Measurements from ENCODE around the gene GPR62. TPM values are rescaled to one million over a fixed set of nuclear protein-coding genes. Genes with fewer than 3 reads are reported as not detected.

GPR62 gene
- total RNA-seq (2014; rRNA removed; shearing (Covaris generic)): not detected in 2 replicates
- total RNA-seq (2022): not detected in 2 replicates
- Bru-seq, nascent RNA: percentile 14 among the genes with signal in this experiment
- not detected for BruChase-seq, experiment 1, labeled RNA remaining after a 6-hour chase
- BruChase-seq, experiment 2, labeled RNA remaining after a 2-hour chase: not detected
- long read RNA-seq: 0 reads

- Histone ChIP-seq H3K9me3 (ENCODE audit: low read length) (no peaks in the 10 kb centered on the region), H3K27ac (ENCODE audit: low read depth, low read length, poor library complexity, severe bottlenecking) (no peak within 1 kb of the TSS), H4K20me1 (ENCODE audit: insufficient read depth, low read length) (no peaks in the 10 kb centered on the region), H3K36me3 (ENCODE audit: insufficient read depth, low read length) (no peaks in the 10 kb centered on the region), H3K4me2 (ENCODE audit: low read length) (no peak within 1 kb of the TSS), H3K9me2 (ENCODE audit: insufficient read depth, low read length) (no peaks in the 10 kb centered on the region), H3K4me3 (ENCODE audit: low read depth, low read length, poor library complexity, severe bottlenecking) (no peak within 1 kb of the TSS), H3K4me1 (ENCODE audit: insufficient read depth, low read length, poor library complexity, severe bottlenecking) (peaks cover 3% of the 10 kb centered on the region), H3K79me2 (ENCODE audit: insufficient read depth, low read depth, low read length) (no peaks in the 10 kb centered on the region), H2AFZ (ENCODE audit: low read length) (no peak within 1 kb of the TSS)
- POLR2A ChIA-PET: no interaction called here
- DNase-seq (ENCODE audit: low spot score): no peak
- TF ChIP-seq EZH2phosphoT487 (IDR thresholded peaks at IDR 0.05; ENCODE audit: borderline replicate concordance, low read depth, low read length) (no peak), CTCF (conservative IDR thresholded peaks at IDR 0.05; ENCODE audit: low read length) (no peak)
- intact Hi-C loops (cut with micrococcal nuclease; ENCODE audit: unreplicated experiment): no loop called here
- BruUV-seq (replicated peaks): no TSS peak
- CTCF ChIA-PET (ENCODE audit: unreplicated experiment): no interaction called here
Measured at GRCh38 chr3:51955175-51955892, at the start of gene GPR62. TSS of gene GPR62 (plus strand) at chr3:51955381. CDS start at chr3:51955653, 272 bp downstream.

GRCh38 chr3:51908026-51908425, 47.2 kb upstream of the GPR62 start:
- CTCF ChIA-PET (ENCODE audit: unreplicated experiment): no interaction called here
- H3K4me3 ChIP-seq (ENCODE audit: low read depth, low read length, poor library complexity, severe bottlenecking): no peak overlapping the region
- no peak overlapping the region for H2AFZ ChIP-seq (ENCODE audit: low read length)
- DNase-seq (ENCODE audit: low spot score): no peak
- POLR2A ChIA-PET: no interaction called here
- no peak overlapping the region for H3K27ac ChIP-seq (ENCODE audit: low read depth, low read length, poor library complexity, severe bottlenecking)
- H3K36me3 ChIP-seq (ENCODE audit: insufficient read depth, low read length): no peaks in the 10 kb centered on the region
- no peak overlapping the region for H3K4me2 ChIP-seq (ENCODE audit: low read length)
- H3K9me3 ChIP-seq (ENCODE audit: low read length): no peaks in the 10 kb centered on the region
- H4K20me1 ChIP-seq (ENCODE audit: insufficient read depth, low read length): no peaks in the 10 kb centered on the region
- H3K9me2 ChIP-seq (ENCODE audit: insufficient read depth, low read length): no peaks in the 10 kb centered on the region
- intact Hi-C loops (cut with micrococcal nuclease; ENCODE audit: unreplicated experiment): no loop called here
- no peaks in the 10 kb centered on the region for H3K4me1 ChIP-seq (ENCODE audit: insufficient read depth, low read length, poor library complexity, severe bottlenecking)
- no peak for TF ChIP-seq EZH2phosphoT487 (IDR thresholded peaks at IDR 0.05; ENCODE audit: borderline replicate concordance, low read depth, low read length)
- TF ChIP-seq CTCF (conservative IDR thresholded peaks at IDR 0.05; ENCODE audit: low read length): no peak
- no peaks in the 10 kb centered on the region for H3K79me2 ChIP-seq (ENCODE audit: insufficient read depth, low read depth, low read length)
- no TSS peak for BruUV-seq (replicated peaks)

GRCh38 chr3:51916418-51916817, 38.8 kb upstream of the GPR62 start:
- no peak for DNase-seq (ENCODE audit: low spot score)
- Histone ChIP-seq H3K79me2 (ENCODE audit: insufficient read depth, low read depth, low read length) (no peaks in the 10 kb centered on the region), H3K9me2 (ENCODE audit: insufficient read depth, low read length) (no peaks in the 10 kb centered on the region), H3K4me1 (ENCODE audit: insufficient read depth, low read length, poor library complexity, severe bottlenecking) (no peaks in the 10 kb centered on the region), H3K9me3 (ENCODE audit: low read length) (no peaks in the 10 kb centered on the region), H4K20me1 (ENCODE audit: insufficient read depth, low read length) (no peaks in the 10 kb centered on the region), H3K36me3 (ENCODE audit: insufficient read depth, low read length) (no peaks in the 10 kb centered on the region), H3K27ac (ENCODE audit: low read depth, low read length, poor library complexity, severe bottlenecking) (no peak overlapping the region), H3K4me2 (ENCODE audit: low read length) (no peak overlapping the region), H3K4me3 (ENCODE audit: low read depth, low read length, poor library complexity, severe bottlenecking) (no peak overlapping the region), H2AFZ (ENCODE audit: low read length) (no peak overlapping the region)
- TF ChIP-seq CTCF (conservative IDR thresholded peaks at IDR 0.05; ENCODE audit: low read length): no peak
- no peak for TF ChIP-seq EZH2phosphoT487 (IDR thresholded peaks at IDR 0.05; ENCODE audit: borderline replicate concordance, low read depth, low read length)
- POLR2A ChIA-PET: interaction anchor here (0.7 kb wide), 1 partner anchor 730 kb away, joined by 5 read pairs; no protein-coding TSS in a partner anchor
- intact Hi-C loops (cut with micrococcal nuclease; ENCODE audit: unreplicated experiment): no loop called here
- BruUV-seq (replicated peaks): no TSS peak
- CTCF ChIA-PET (ENCODE audit: unreplicated experiment): no interaction called here

Data from OCI-LY7 (cell line).